Measurements from ENCODE around the gene LRRC10B.

Gene LRRC10B

GRCh38 chr11:61480261-61480993, 28.1 kb upstream of the LRRC10B start:
- no peak for DNase-seq

GRCh38 chr11:61480994-61481335, 27.6 kb upstream of the LRRC10B start:
- H3K4me3 Mint-ChIP-seq: no peak overlapping the region
- H3K4me1 Mint-ChIP-seq: peaks cover 9% of the 10 kb centered on the region
- no peak for ATAC-seq
- no peaks in the 10 kb centered on the region for H3K9me3 Mint-ChIP-seq
- DNase-seq: no peak
- H3K27ac Mint-ChIP-seq: no peak overlapping the region
- peaks cover 21% of the 10 kb centered on the region for H3K27me3 Mint-ChIP-seq

More at GRCh38 chr11:61480261-61480993, 28.1 kb upstream of the LRRC10B start:
- H3K9me3 Mint-ChIP-seq: no peaks in the 10 kb centered on the region
- H3K27ac Mint-ChIP-seq: no peak overlapping the region
- peaks cover 21% of the 10 kb centered on the region for H3K27me3 Mint-ChIP-seq
- no peak for ATAC-seq
- H3K4me1 Mint-ChIP-seq: peaks cover 9% of the 10 kb centered on the region
- no peak overlapping the region for H3K4me3 Mint-ChIP-seq

GRCh38 chr11:61481806-61482205, 26.7 kb upstream of the LRRC10B start:
- no peak overlapping the region for H3K27ac Mint-ChIP-seq
- peaks cover 9% of the 10 kb centered on the region for H3K4me1 Mint-ChIP-seq
- H3K27me3 Mint-ChIP-seq: peaks cover 21% of the 10 kb centered on the region
- no peaks in the 10 kb centered on the region for H3K9me3 Mint-ChIP-seq
- DNase-seq: no peak
- no peak for ATAC-seq
- no peak overlapping the region for H3K4me3 Mint-ChIP-seq

GRCh38 chr11:61482513-61482912, 26.0 kb upstream of the LRRC10B start:
- peak; percentile 24 to 32 for DNase-seq
- Mint-ChIP-seq H3K27me3 (peaks cover 21% of the 10 kb centered on the region), H3K27ac (no peak overlapping the region), H3K4me1 (peaks cover 9% of the 10 kb centered on the region), H3K4me3 (no peak overlapping the region), H3K9me3 (no peaks in the 10 kb centered on the region)
- ATAC-seq: peak; percentile 56

GRCh38 chr11:61484541-61484940, 24.0 kb upstream of the LRRC10B start:
- H3K9me3 Mint-ChIP-seq: no peaks in the 10 kb centered on the region
- ATAC-seq (no peak), DNase-seq (no peak)
- peaks cover 13% of the 10 kb centered on the region for H3K27me3 Mint-ChIP-seq
- no peaks in the 10 kb centered on the region for H3K4me1 Mint-ChIP-seq
- no peak overlapping the region for H3K4me3 Mint-ChIP-seq
- no peak overlapping the region for H3K27ac Mint-ChIP-seq

- DNase-seq: no peak
- peak overlapping the region in 1 of 2 donors; percentile 43 for H3K27ac Mint-ChIP-seq
Observed at GRCh38 chr11:61485080-61485479, 23.5 kb upstream of the LRRC10B start.

GRCh38 chr11:61486011-61486620, 22.4 kb upstream of the LRRC10B start:
- Mint-ChIP-seq H3K27me3 (no peaks in the 10 kb centered on the region), H3K27ac (peak overlapping the region; percentile 5 to 35), H3K4me1 (no peaks in the 10 kb centered on the region), H3K9me3 (no peaks in the 10 kb centered on the region), H3K4me3 (no peak overlapping the region)
- DNase-seq (no peak), ATAC-seq (no peak)

More at GRCh38 chr11:61485080-61485479, 23.5 kb upstream of the LRRC10B start:
- H3K9me3 Mint-ChIP-seq: no peaks in the 10 kb centered on the region
- no peak for ATAC-seq
- no peak overlapping the region for H3K4me3 Mint-ChIP-seq
- peaks cover 8% of the 10 kb centered on the region for H3K27me3 Mint-ChIP-seq
- H3K4me1 Mint-ChIP-seq: no peaks in the 10 kb centered on the region

- Mint-ChIP-seq H3K27ac (peak overlapping the region in 1 of 2 donors; percentile 35), H3K27me3 (no peaks in the 10 kb centered on the region), H3K4me1 (no peaks in the 10 kb centered on the region), H3K4me3 (no peak overlapping the region), H3K9me3 (no peaks in the 10 kb centered on the region)
- DNase-seq (no peak), ATAC-seq (no peak)
Observed at GRCh38 chr11:61486779-61487178, 21.8 kb upstream of the LRRC10B start.

GRCh38 chr11:61487342-61488025, 21.1 kb upstream of the LRRC10B start:
- H3K4me3 Mint-ChIP-seq: no peak overlapping the region
- DNase-seq (no peak), ATAC-seq (no peak)
- H3K27ac Mint-ChIP-seq: no peak overlapping the region
- H3K4me1 Mint-ChIP-seq: no peaks in the 10 kb centered on the region
- H3K27me3 Mint-ChIP-seq: no peaks in the 10 kb centered on the region
- no peaks in the 10 kb centered on the region for H3K9me3 Mint-ChIP-seq

GRCh38 chr11:61488651-61489291, 19.8 kb upstream of the LRRC10B start:
- Mint-ChIP-seq H3K27me3 (no peaks in the 10 kb centered on the region), H3K27ac (no peak overlapping the region), H3K4me1 (no peaks in the 10 kb centered on the region), H3K9me3 (no peaks in the 10 kb centered on the region), H3K4me3 (no peak overlapping the region)
- DNase-seq (no peak), ATAC-seq (no peak)

- Mint-ChIP-seq H3K27ac (peak overlapping the region in 1 of 2 donors; percentile 79), H3K4me3 (no peak overlapping the region), H3K27me3 (no peaks in the 10 kb centered on the region), H3K4me1 (no peaks in the 10 kb centered on the region), H3K9me3 (no peaks in the 10 kb centered on the region)
- DNase-seq (no peak), ATAC-seq (no peak)
Observed at GRCh38 chr11:61489833-61490721, 18.5 kb upstream of the LRRC10B start.

- Mint-ChIP-seq H3K27me3 (no peaks in the 10 kb centered on the region), H3K4me3 (no peak overlapping the region), H3K4me1 (no peaks in the 10 kb centered on the region), H3K9me3 (no peaks in the 10 kb centered on the region), H3K27ac (no peak overlapping the region)
- ATAC-seq (no peak), DNase-seq (no peak)
Observed at GRCh38 chr11:61491736-61492395, 16.7 kb upstream of the LRRC10B start.

- ATAC-seq: no peak
Observed at GRCh38 chr11:61494381-61494961, 14.1 kb upstream of the LRRC10B start.

GRCh38 chr11:61495801-61496601, 12.5 kb upstream of the LRRC10B start:
- no peak for ATAC-seq
- no peak overlapping the region for H3K4me3 Mint-ChIP-seq
- no peak for DNase-seq
- H3K9me3 Mint-ChIP-seq: no peaks in the 10 kb centered on the region
- H3K27me3 Mint-ChIP-seq: no peaks in the 10 kb centered on the region
- peak overlapping the region in 1 of 2 donors; percentile 19 for H3K27ac Mint-ChIP-seq
- no peaks in the 10 kb centered on the region for H3K4me1 Mint-ChIP-seq

More at GRCh38 chr11:61494381-61494961, 14.1 kb upstream of the LRRC10B start:
- no peaks in the 10 kb centered on the region for H3K4me1 Mint-ChIP-seq
- no peaks in the 10 kb centered on the region for H3K27me3 Mint-ChIP-seq
- no peaks in the 10 kb centered on the region for H3K9me3 Mint-ChIP-seq
- no peak overlapping the region for H3K27ac Mint-ChIP-seq
- no peak overlapping the region for H3K4me3 Mint-ChIP-seq
- no peak for DNase-seq
